GM19438 (cell line): ENCODE data around the gene ATG7.

Source experiments
- ATAC-seq: cut with Tn5 transposase; IDR thresholded peaks from one replicate; pipeline ENCODE4 v1.9.1; 2021; ENCODE audit warnings: low read depth; ENCODE audit not compliant: unreplicated experiment

Gene ATG7

DNA sequence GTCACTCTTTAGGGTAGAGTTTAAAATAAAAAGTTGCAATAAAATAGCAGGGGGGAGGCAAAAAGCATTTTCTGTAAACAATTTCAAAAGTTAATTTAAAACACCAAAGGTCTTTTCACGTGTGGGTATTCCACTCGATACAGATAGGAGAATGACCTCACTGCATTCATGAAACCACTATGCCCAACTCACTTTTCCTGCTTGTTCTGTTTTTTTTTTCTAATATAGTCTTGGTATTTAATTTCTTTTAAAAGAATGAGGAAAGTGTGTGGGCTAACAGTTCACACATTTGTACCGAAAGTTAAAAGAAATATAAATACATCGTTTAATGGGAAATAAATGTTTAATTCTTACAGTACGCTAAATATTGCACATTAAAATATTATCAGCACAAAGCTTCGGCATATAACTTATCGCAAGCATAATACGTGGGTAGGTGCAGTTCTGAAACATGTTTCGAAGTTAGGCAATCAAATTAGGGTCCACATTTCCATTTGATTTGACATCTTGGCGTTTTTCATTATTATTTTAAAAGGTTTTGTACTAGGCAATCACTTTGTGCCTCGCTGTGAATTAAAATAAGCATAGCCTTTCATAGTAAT lies 330.1 kb downstream of the ATG7 start:
- ATAC-seq: no peak

DNA sequence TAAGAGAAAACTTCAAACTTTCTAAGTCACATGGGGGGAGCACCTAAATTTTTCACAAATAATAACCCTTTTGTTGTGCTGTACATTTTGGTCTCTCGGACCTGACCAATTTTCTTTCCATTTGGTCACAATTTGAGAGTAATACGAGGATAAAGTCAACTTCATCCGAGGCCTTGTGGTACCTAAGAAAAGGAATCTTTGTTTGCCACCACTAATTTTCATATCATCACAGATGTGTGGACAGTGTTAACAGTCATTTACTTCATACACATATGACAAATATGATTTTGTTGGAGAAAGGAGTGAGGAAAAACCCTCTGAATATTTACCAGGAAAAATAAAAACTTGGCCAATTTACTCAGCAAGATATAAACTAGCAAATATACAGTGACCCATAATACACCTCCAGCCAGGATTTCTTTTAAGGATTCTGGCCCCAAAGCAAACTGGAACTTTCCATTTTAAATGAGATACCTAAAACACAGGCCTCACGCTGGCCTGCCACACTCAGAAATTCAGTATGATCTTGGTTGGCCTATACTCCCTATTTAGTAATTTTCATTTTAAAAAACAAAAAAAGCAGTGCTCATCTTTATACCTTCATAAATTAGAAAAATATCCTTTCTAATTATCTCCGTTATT lies 330.8 kb downstream of the ATG7 start:
- no peak for ATAC-seq

- no peak for ATAC-seq
These were observed 331.4 kb downstream of the ATG7 start for GRCh38 chr3:11603628-11604027.

DNA sequence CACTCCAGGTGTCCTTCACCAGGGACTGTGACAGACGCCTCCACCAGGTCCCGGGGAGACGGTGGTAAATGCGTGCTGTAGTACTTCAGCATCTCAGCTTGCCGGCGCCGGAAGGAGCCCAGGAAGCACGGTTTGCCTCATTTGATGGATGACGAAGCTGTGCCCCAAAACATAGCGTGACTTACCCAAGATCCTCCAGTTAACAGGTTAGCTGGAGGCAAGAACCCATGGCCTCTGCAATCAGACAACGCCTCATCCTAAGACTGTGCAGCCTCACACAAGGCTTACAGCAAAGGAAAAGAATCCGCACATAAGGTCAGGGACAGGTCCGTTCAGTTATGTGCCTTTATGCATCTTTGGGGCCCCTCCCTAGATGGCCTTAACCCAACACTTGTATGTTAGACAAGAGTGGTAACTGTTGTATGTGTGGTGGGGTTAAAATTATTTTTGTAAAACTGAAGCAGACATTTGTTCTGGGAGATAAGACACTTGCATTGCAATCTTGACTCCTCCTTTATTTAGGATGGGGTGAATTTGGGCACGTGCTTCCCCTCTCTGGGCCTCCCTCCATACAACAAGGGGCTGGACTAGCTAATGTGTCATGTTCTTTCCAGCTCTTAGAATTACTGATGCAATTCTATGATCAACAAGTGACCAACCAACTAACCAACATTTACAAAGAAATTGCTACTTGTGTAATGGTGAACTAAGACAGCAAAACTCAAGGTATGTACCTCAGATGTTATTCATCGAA lies 332.1 kb downstream of the ATG7 start:
- ATAC-seq: peak; percentile 37

DNA sequence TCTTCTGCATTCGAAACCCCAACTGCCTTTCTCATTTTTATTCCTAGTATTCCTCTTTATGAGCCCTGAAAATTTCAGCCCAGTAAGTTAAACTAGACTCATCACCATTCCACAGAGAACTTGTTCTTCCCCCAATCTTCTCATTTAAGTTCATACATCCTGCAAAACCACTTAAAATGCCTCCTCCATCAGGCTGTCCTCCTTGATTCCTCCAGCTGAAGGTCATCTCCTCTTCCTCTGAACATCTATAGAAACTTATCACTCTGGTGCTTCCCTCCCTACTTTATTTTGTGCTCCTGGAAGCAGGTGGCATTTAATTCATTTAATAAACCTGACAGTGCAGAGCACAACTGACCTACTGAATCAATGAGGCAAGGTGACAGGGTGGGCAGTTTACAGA lies 333.2 kb downstream of the ATG7 start:
- ATAC-seq: no peak

- ATAC-seq: no peak
These were observed 334.0 kb downstream of the ATG7 start for GRCh38 chr3:11606090-11606784.

GRCh38 chr3:11606865-11607440 lies 334.8 kb downstream of the ATG7 start:
- no peak for ATAC-seq
